ENCODE measurements around the gene TRIM67. TPM values are rescaled to one million over a fixed set of nuclear protein-coding genes. Genes with fewer than 3 reads are reported as not detected.

Gene TRIM67
- total RNA-seq, 1 donor from 2014 or later: not detected

- DNase-seq: no peak
- H3K4me3 ChIP-seq: no peak overlapping the region
- TF ChIP-seq CTCF (IDR thresholded peaks at IDR 0.05): no peak
- no peaks in the 10 kb centered on the region for H3K9me3 ChIP-seq
- H3K4me1 ChIP-seq: no peaks in the 10 kb centered on the region
- H3K27me3 ChIP-seq: no peaks in the 10 kb centered on the region
- no peak overlapping the region for H3K27ac ChIP-seq
- intact Hi-C loops (cut with DNase I): no loop called here
- H3K36me3 ChIP-seq: no peaks in the 10 kb centered on the region
- ATAC-seq: no peak
Measured at GRCh38 chr1:231183639-231184590, 22.1 kb downstream of the TRIM67 start.

GRCh38 chr1:231184891-231185290 is 23.0 kb downstream of the TRIM67 start:
- ATAC-seq (no peak), DNase-seq (no peak)
- Histone ChIP-seq H3K27me3 (no peaks in the 10 kb centered on the region), H3K9me3 (no peaks in the 10 kb centered on the region), H3K4me1 (no peaks in the 10 kb centered on the region), H3K27ac (no peak overlapping the region), H3K4me3 (no peak overlapping the region), H3K36me3 (no peaks in the 10 kb centered on the region)
- intact Hi-C loops (cut with DNase I): no loop called here
- TF ChIP-seq CTCF (IDR thresholded peaks at IDR 0.05): no peak

DNA sequence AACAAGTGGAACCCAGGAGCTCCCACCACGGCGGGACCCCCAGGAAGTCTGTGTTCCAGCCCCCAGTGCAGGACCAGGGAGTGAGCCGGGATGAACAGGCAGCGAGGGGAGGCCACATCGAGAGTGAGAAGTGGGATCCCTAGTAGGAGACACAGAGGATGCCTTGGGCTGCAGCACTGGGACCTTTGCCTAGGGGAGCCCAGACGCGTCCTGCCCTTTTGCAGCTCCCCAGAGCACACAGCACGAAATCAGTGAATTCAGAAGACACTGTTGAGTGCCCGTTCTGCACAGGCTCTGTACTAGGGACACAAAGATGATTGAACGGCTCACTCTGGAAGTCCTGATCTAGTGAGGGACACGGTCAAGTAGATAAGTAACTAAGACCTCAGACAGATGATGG is 23.5 kb downstream of the TRIM67 start:
- no peak overlapping the region for H3K4me3 ChIP-seq
- no peak for ATAC-seq
- DNase-seq: no peak
- H3K9me3 ChIP-seq: no peaks in the 10 kb centered on the region
- no peaks in the 10 kb centered on the region for H3K36me3 ChIP-seq
- no peak for TF ChIP-seq CTCF (IDR thresholded peaks at IDR 0.05)
- H3K27me3 ChIP-seq: no peaks in the 10 kb centered on the region
- no peak overlapping the region for H3K27ac ChIP-seq
- no peaks in the 10 kb centered on the region for H3K4me1 ChIP-seq
- intact Hi-C loops (cut with DNase I): no loop called here

DNA sequence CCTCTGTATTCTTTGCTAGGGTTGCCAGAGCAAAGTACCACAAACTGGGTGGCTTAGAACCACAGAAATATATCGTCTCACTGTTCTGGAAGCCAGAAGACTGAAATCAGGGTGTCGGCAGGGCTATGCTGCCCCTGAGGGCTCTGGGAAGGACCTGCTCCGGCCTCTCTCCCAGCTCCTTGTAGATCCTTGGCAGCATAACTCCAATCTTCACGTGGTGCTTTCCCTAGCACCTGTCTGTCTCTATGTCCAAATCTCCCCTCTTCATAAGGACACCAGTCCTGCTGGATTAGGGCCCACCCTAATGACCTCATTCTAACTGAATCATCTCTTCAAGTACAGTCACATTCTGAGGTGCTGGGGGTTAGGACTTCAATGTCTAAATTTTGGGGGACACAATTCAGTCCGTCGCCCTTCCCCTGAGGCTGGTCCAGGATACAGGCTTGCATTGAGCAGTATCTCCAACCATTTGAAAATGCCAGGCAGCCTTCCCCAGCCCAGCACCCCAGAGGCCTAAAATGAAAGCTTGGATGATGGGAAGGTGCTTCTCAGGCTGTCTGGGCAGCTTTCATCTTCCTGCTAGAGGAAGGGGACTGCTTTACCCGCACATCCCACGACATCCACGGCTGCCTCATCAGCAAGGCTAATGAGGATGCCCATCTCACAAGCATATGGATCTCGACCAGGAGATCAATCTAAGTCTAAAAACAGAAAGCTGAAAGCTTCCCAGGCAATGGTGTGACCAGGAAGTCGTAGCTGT is 24.7 kb downstream of the TRIM67 start:
- no peak for ATAC-seq
- Histone ChIP-seq H3K36me3 (no peaks in the 10 kb centered on the region), H3K4me3 (no peak overlapping the region), H3K27me3 (no peaks in the 10 kb centered on the region), H3K4me1 (no peaks in the 10 kb centered on the region), H3K9me3 (no peaks in the 10 kb centered on the region), H3K27ac (no peak overlapping the region)
- intact Hi-C loops (cut with DNase I): no loop called here
- no peak for TF ChIP-seq CTCF (IDR thresholded peaks at IDR 0.05)
- no peak for DNase-seq

DNA sequence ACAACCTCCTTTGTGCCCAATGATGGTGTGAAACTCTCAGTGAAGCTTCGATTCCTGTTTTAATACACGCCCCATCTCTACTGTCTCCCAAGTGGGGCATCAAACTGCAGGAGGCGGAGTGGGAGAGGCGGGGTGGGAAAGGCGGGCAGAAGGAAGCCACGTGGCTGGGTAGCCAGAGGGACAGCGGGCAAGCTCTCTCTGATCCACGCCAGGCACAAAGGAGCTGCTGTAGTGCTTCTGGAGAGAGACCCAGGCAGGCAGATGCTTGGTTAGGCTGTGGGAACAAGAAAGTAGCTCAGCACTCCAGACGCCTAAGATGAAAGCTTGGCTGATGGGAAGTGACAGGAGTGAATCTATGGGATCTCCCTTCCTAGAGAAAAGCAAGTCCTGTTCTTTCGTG is 25.7 kb downstream of the TRIM67 start:
- Histone ChIP-seq H3K27ac (no peak overlapping the region), H3K4me3 (no peak overlapping the region), H3K36me3 (no peaks in the 10 kb centered on the region), H3K4me1 (peaks cover 2% of the 10 kb centered on the region), H3K27me3 (no peaks in the 10 kb centered on the region), H3K9me3 (no peaks in the 10 kb centered on the region)
- intact Hi-C loops (cut with DNase I): no loop called here
- ATAC-seq: no peak
- TF ChIP-seq CTCF (IDR thresholded peaks at IDR 0.05): no peak
- no peak for DNase-seq

Measured in upper lobe of right lung (tissue), 1 donor.